ENCODE data around the gene TSPYL2.

Gene TSPYL2

GRCh38 chrX:53122013-53122412 is 39.8 kb downstream of the TSPYL2 start:
- no peak for DNase-seq (ENCODE audit: low read depth in 1 of 2, low spot score in 1 of 2)

- DNase-seq (ENCODE audit: low read depth in 1 of 2, low spot score in 1 of 2), result no peak
These were observed 43.3 kb downstream of the TSPYL2 start for GRCh38 chrX:53125506-53125905.

GRCh38 chrX:53126377-53126776 is 44.2 kb downstream of the TSPYL2 start:
- DNase-seq (ENCODE audit: low read depth in 1 of 2, low spot score in 1 of 2), result no peak

GRCh38 chrX:53128097-53128749 is 46.1 kb downstream of the TSPYL2 start:
- no peak for DNase-seq (ENCODE audit: low read depth in 1 of 2, low spot score in 1 of 2)

GRCh38 chrX:53133400-53133799 is 51.2 kb downstream of the TSPYL2 start:
- DNase-seq (ENCODE audit: low read depth in 1 of 2, low spot score in 1 of 2), result no peak

- DNase-seq (ENCODE audit: low read depth in 1 of 2, low spot score in 1 of 2), result no peak
These were observed 53.4 kb downstream of the TSPYL2 start for GRCh38 chrX:53135581-53135980.

Data from activated T-helper 1 cell treated with anti-CD3 and anti-CD28 coated beads, Interleukin-2, amount 50 U/mL, for 16 hours (primary cell).